VCaP (cell line): ENCODE measurements around the gene ADGRA1.

Experiments used
- H3K27ac ChIP-seq: fragments of 450-650 bp; 2 replicates; pipeline ENCODE4 v1.5.1; 2017
- TF ChIP-seq, protein P1 (sequence below): fragments of 450-650 bp; conservative IDR thresholded peaks from 2 replicates; pipeline ENCODE4 v1.5.1; 2017; ENCODE audit warnings: mild to moderate bottlenecking, moderate library complexity

ADGRA1 gene

GRCh38 chr10:133129071-133129858 lies 41.5 kb downstream of the ADGRA1 start:
- H3K27ac ChIP-seq: no peak overlapping the region
- TF ChIP-seq, protein P1, sequence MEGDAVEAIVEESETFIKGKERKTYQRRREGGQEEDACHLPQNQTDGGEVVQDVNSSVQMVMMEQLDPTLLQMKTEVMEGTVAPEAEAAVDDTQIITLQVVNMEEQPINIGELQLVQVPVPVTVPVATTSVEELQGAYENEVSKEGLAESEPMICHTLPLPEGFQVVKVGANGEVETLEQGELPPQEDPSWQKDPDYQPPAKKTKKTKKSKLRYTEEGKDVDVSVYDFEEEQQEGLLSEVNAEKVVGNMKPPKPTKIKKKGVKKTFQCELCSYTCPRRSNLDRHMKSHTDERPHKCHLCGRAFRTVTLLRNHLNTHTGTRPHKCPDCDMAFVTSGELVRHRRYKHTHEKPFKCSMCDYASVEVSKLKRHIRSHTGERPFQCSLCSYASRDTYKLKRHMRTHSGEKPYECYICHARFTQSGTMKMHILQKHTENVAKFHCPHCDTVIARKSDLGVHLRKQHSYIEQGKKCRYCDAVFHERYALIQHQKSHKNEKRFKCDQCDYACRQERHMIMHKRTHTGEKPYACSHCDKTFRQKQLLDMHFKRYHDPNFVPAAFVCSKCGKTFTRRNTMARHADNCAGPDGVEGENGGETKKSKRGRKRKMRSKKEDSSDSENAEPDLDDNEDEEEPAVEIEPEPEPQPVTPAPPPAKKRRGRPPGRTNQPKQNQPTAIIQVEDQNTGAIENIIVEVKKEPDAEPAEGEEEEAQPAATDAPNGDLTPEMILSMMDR: no peak

DNA sequence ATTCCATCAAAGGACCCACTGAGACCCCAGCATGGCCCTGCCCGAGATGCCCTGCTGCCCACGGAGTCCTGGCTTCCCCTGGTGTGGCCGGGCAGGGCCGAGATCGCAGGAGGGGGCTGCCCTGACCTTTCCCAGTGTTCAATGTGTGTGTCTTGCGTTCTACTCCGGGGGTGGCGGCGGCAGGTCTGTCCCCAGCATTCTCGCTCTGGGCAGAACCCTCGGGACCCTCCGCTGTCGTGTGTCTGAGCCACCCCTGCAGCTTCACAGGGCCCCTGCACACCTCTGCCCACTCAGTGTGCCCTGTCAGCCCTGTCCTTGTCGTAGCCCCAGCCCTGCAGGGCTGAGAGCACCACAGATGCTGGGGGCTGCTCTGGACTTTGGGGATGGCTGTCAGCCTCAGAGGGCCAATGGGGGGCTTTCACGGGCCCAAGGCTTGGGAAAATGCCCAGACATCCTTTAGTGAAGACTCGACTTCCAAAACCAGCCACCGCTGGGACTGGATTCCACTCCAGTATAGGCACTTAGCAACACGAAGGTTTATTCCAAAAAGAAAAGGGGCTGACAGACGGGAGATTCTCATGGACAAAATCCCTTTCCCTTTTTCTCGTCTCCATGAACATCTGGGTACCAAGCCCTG lies 42.3 kb downstream of the ADGRA1 start:
- H3K27ac ChIP-seq: no peak overlapping the region
- TF ChIP-seq, protein P1: no peak

GRCh38 chr10:133130602-133131001 lies 42.9 kb downstream of the ADGRA1 start:
- H3K27ac ChIP-seq: no peak overlapping the region
- TF ChIP-seq, protein P1: no peak

- TF ChIP-seq, protein P1: no peak
- H3K27ac ChIP-seq: no peak overlapping the region
These were observed 43.3 kb downstream of the ADGRA1 start for GRCh38 chr10:133131053-133131452.

GRCh38 chr10:133131734-133132472 lies 44.2 kb downstream of the ADGRA1 start:
- TF ChIP-seq, protein P1: no peak
- H3K27ac ChIP-seq: no peak overlapping the region

DNA sequence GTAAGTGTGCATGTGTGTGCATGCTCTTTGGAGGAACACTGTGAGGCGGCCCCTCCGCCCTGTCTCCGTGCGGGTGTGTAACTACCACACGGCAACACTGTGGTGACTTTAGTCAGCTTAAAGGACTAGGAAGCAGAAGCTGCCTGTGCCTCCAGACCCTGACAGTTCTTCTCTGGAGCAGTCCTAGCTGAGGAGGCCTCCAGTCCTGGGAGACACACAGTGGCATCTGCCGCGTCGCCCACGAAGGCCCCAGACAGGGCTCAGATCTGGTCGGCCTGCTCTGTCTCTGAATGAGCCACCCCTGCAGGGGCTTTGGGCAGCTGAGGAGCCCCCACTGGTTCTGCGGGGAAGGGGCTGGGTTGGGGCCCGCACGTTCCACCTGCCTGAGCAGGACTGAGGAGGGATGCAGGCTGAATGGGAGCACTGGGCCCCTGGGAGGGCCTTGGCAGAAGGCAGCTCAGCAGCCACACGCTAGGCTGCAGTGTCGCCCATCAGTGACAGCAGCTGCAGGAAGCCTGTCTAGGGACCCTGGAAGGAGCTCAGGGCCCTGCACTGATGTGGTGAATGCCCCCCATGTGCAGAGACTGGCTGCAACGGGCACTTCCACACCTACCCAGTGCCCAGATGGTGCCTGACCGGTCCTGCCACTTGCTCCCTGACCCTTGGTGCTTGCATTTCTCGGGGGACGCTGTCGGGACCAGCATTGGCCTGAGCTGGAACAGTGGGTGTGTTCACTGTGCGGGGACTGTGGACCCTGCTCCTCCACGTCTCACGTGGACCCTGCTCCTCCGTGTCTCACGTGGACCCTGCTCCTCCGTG lies 45.0 kb downstream of the ADGRA1 start:
- TF ChIP-seq, protein P1: no peak
- H3K27ac ChIP-seq: no peak overlapping the region
